ENCODE measurements around the gene NEUROD6.

DNA sequence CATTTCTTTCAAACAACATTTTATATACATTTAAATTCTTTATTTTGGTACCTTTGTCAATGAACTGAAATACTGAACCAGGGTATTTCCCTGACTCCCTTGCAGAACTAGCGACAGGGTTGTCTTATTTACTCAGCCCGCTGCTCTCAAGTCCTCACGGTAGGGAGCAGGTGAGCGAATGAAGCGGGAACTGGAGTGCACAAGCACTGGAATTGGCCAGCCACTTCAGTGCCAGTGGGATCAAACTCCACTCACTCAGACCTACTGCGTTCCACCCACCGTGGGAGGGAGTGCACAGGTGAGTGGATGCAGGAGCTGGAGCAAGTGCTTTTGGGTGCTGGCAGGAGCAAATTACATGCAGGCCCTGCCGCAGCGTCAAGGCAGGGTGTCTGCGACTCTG, 28.1 kb upstream of the NEUROD6 start:
- TF ChIP-seq, protein P1, sequence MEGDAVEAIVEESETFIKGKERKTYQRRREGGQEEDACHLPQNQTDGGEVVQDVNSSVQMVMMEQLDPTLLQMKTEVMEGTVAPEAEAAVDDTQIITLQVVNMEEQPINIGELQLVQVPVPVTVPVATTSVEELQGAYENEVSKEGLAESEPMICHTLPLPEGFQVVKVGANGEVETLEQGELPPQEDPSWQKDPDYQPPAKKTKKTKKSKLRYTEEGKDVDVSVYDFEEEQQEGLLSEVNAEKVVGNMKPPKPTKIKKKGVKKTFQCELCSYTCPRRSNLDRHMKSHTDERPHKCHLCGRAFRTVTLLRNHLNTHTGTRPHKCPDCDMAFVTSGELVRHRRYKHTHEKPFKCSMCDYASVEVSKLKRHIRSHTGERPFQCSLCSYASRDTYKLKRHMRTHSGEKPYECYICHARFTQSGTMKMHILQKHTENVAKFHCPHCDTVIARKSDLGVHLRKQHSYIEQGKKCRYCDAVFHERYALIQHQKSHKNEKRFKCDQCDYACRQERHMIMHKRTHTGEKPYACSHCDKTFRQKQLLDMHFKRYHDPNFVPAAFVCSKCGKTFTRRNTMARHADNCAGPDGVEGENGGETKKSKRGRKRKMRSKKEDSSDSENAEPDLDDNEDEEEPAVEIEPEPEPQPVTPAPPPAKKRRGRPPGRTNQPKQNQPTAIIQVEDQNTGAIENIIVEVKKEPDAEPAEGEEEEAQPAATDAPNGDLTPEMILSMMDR (IDR thresholded peaks at IDR 0.05; ENCODE audit: extremely low read depth in 1 of 2, insufficient read depth in 1 of 2, low read depth in 1 of 2, low read length in 2 of 2), result no peak
- TF ChIP-seq POLR2AphosphoS5 (IDR thresholded peaks at IDR 0.05; ENCODE audit: insufficient read depth, low read depth, low read length) (no peak), POLR2A (IDR thresholded peaks at IDR 0.05; ENCODE audit: low read depth, low read length) (no peak), MAX (IDR thresholded peaks at IDR 0.05; ENCODE audit: insufficient read depth, insufficient read length) (no peak), EZH2 (IDR thresholded peaks at IDR 0.05; ENCODE audit: borderline replicate concordance, low read depth, low read length, severe bottlenecking) (no peak), FOS (IDR thresholded peaks at IDR 0.05; ENCODE audit: borderline replicate concordance, insufficient read depth, low read length) (no peak), JUN (IDR thresholded peaks at IDR 0.05; ENCODE audit: borderline replicate concordance, insufficient read depth, insufficient read length, low read depth) (no peak)

Measured in endothelial cell of umbilical vein (primary cell).